OCI-LY3 (cell line): ENCODE results near the gene CERS2.

Experiments
- CTCF ChIP-seq: fragments of 200-600, 300-600 bp; sonication (generic); IDR thresholded peaks from 2 replicates; pipeline ENCODE4 v1.5.1; 2014; ENCODE audit warnings: antibody characterized with exemption, low read length, low read depth
- EZH2phosphoT487 ChIP-seq: fragments of 200-600 bp; shearing (Covaris generic); IDR thresholded peaks from 2 replicates; pipeline ENCODE4 v1.6.1; 2018; ENCODE audit warnings: antibody characterized with exemption, mixed run types, low read depth

- TF ChIP-seq CTCF (no peak), EZH2phosphoT487 (no peak)
These were observed 2.8 kb downstream of the CERS2 start for GRCh38 chr1:150971583-150972416.
